GM23338 (cell line): Measurements from ENCODE around the gene TMIGD3. TPM values are rescaled to one million over a fixed set of nuclear protein-coding genes. Genes with fewer than 3 reads are reported as not detected.
A peak's percentile ranks its signal among the peaks of the same experiment; 100 is the strongest.

Source experiments
- ATAC-seq: fragments of 200-7000 bp; cut with Tn5 transposase; 3 replicates; pipeline ENCODE4 v1.9.1; 2020
- DNase-seq: peaks from one replicate; pipeline ENCODE4 v3.0.0-alpha.2; 2015; ENCODE audit warnings: low spot score
- H2AFZ ChIP-seq: fragments of 200-600 bp; sonication (generic); 2 replicates; pipeline ENCODE4 v1.8.0; 2016; ENCODE audit warnings: antibody characterized with exemption, mild to moderate bottlenecking, moderate library complexity
- H3F3A ChIP-seq: fragments of 200-600 bp; sonication (generic); replicated peaks from 2 replicates; pipeline ENCODE4 v1.8.0; 2017; ENCODE audit warnings: antibody characterized with exemption, mixed run types, low read depth
- H3K27ac ChIP-seq: fragments of 200-600 bp; sonication (generic); 2 replicates; pipeline ENCODE4 v1.6.1; 2016; ENCODE audit warnings: low read depth
- H3K27me3 ChIP-seq: fragments of 200-600 bp; sonication (generic); 2 replicates; pipeline ENCODE4 v1.8.0; 2016; ENCODE audit warnings: mild to moderate bottlenecking, mixed run types, moderate library complexity; ENCODE audit not compliant: insufficient read depth
- H3K36me3 ChIP-seq: fragments of 200-600 bp; sonication (generic); 2 replicates; pipeline ENCODE4 v1.8.0; 2016; ENCODE audit warnings: mild to moderate bottlenecking; ENCODE audit not compliant: insufficient read depth
- H3K4me1 ChIP-seq: fragments of 200-600 bp; sonication (generic); 2 replicates; pipeline ENCODE4 v1.8.0; 2016; ENCODE audit warnings: mild to moderate bottlenecking, moderate library complexity; ENCODE audit not compliant: insufficient read depth
- H3K4me2 ChIP-seq: fragments of 200-600 bp; sonication (generic); 2 replicates; pipeline ENCODE4 v1.7.1; 2017; ENCODE audit warnings: mixed run types
- H3K4me3 ChIP-seq: fragments of 200-600 bp; sonication (generic); 2 replicates; pipeline ENCODE4 v1.6.1; 2016; ENCODE audit warnings: mixed run types
- H3K79me2 ChIP-seq: fragments of 200-600 bp; sonication (generic); replicated peaks from 2 replicates; pipeline ENCODE4 v1.8.0; 2017; ENCODE audit warnings: mild to moderate bottlenecking; ENCODE audit not compliant: insufficient read depth
- H3K9me2 ChIP-seq: fragments of 200-600 bp; sonication (generic); 2 replicates; pipeline ENCODE4 v1.8.0; 2017; ENCODE audit not compliant: insufficient read depth
- H4K20me1 ChIP-seq: fragments of 200-600 bp; sonication (generic); replicated peaks from 2 replicates; pipeline ENCODE4 v1.8.0; 2017; ENCODE audit warnings: mild to moderate bottlenecking; ENCODE audit not compliant: insufficient read depth
- H3K27ac Mint-ChIP-seq: 2 replicates; pipeline ENCODE4 v1.8.0; 2020; ENCODE audit warnings: inconsistent platforms, mild to moderate bottlenecking, moderate library complexity, mixed read lengths
- H3K27me3 Mint-ChIP-seq: 3 replicates; pipeline ENCODE4 v1.8.0; 2022; ENCODE audit warnings: low read depth, mild to moderate bottlenecking, moderate library complexity, mixed read lengths, inconsistent platforms; ENCODE audit not compliant: insufficient read depth, poor library complexity
- H3K36me3 Mint-ChIP-seq: 3 replicates; pipeline ENCODE4 v1.8.0; 2021; ENCODE audit warnings: low read depth, mild to moderate bottlenecking, inconsistent platforms, moderate library complexity, mixed read lengths
- H3K4me1 Mint-ChIP-seq: 3 replicates; pipeline ENCODE4 v1.8.0; 2020; ENCODE audit warnings: mild to moderate bottlenecking, inconsistent platforms, mixed read lengths
- H3K4me3 Mint-ChIP-seq: 3 replicates; pipeline ENCODE4 v1.8.0; 2021; ENCODE audit warnings: moderate library complexity, mild to moderate bottlenecking, inconsistent platforms, mixed read lengths
- H3K9me3 Mint-ChIP-seq: 3 replicates; pipeline ENCODE4 v1.8.0; 2020; ENCODE audit warnings: moderate library complexity, mild to moderate bottlenecking, inconsistent platforms, mixed read lengths
- CREB1 ChIP-seq: fragments of 250-450 bp; sonication (Bioruptor Pico); IDR thresholded peaks from 2 replicates; pipeline ENCODE4 v1.5.0; 2020; ENCODE audit warnings: low read depth, mild to moderate bottlenecking, moderate library complexity
- ETS1 ChIP-seq: IDR thresholded peaks from 2 replicates; pipeline ENCODE4 v1.6.1; 2016; ENCODE audit warnings: antibody characterized with exemption
- EZH2 ChIP-seq: fragments of 200-600 bp; sonication (generic); IDR thresholded peaks from one replicate; pipeline ENCODE4 v1.8.0; 2017; ENCODE audit warnings: antibody characterized with exemption, mild to moderate bottlenecking, low read depth; ENCODE audit not compliant: unreplicated experiment
- EZH2phosphoT487 ChIP-seq: fragments of 200-600 bp; sonication (generic); IDR thresholded peaks from one replicate; pipeline ENCODE4 v1.8.1; 2018; ENCODE audit warnings: antibody characterized with exemption; ENCODE audit not compliant: unreplicated experiment
- JUNB ChIP-seq: IDR thresholded peaks from one replicate; pipeline ENCODE4 v1.6.1; 2016; ENCODE audit warnings: antibody characterized with exemption; ENCODE audit not compliant: unreplicated experiment
- NANOG ChIP-seq: IDR thresholded peaks from 2 replicates; pipeline ENCODE4 v1.6.1; 2016; ENCODE audit warnings: antibody characterized with exemption, borderline replicate concordance
- POLR2AphosphoS5 ChIP-seq: IDR thresholded peaks from 2 replicates; pipeline ENCODE4 v1.6.1; 2016; ENCODE audit warnings: antibody characterized with exemption, low read depth
- REST ChIP-seq: IDR thresholded peaks from one replicate; pipeline ENCODE4 v1.6.1; 2018; ENCODE audit warnings: antibody characterized with exemption; ENCODE audit not compliant: unreplicated experiment
- STAT1 ChIP-seq: IDR thresholded peaks from one replicate; pipeline ENCODE4 v1.6.1; 2016; ENCODE audit warnings: antibody characterized with exemption; ENCODE audit not compliant: unreplicated experiment
- ZNF114 ChIP-seq: fragments of 250-450 bp; sonication (Bioruptor Pico); IDR thresholded peaks from 2 replicates; pipeline ENCODE4 v1.5.0; 2020; ENCODE audit warnings: mild to moderate bottlenecking, moderate library complexity
- ZNF331 ChIP-seq: fragments of 250-450 bp; sonication (Bioruptor Pico); IDR thresholded peaks from 2 replicates; pipeline ENCODE4 v1.5.0; 2020; ENCODE audit warnings: low read depth, mild to moderate bottlenecking, moderate library complexity
- polyA plus RNA-seq: library from polyadenylated mRNA; unstranded; fragments of >200 nt; fragmentation: Nextera tagmentation; extraction: Ambion mirVana; gene quantifications from 2 replicates; pipeline ENCODE4 v1.2.1, GENCODE V29; 2016
- total RNA-seq: library from RNA; depleted of rRNA; stranded (reverse); fragments of >200 nt; shearing (Covaris generic); gene quantifications from 2 replicates; pipeline ENCODE4 v1.2.3, GENCODE V29; 2014
- TF ChIP-seq, protein P1 (sequence below): fragments of 250-450 bp; sonication (Bioruptor Pico); IDR thresholded peaks from 2 replicates; pipeline ENCODE4 v1.5.0; 2020; ENCODE audit warnings: mild to moderate bottlenecking, moderate library complexity
- TF ChIP-seq, protein P2 (sequence below), 2 experiments: fragments of 200-600 bp in 1 of 2; sonication (generic) in 1 of 2; conservative IDR thresholded peaks; 2 replicates each; pipeline versions ENCODE4 v1.5.1 to v1.6.1; 2016 to 2017; ENCODE audit warnings: antibody characterized with exemption in 2 of 2, low read depth in 2 of 2, mild to moderate bottlenecking in 2 of 2, moderate library complexity in 1 of 2

TMIGD3 gene
- total and polyA plus RNA-seq, 2 experiments from 2014 or later = not detected

DNA sequence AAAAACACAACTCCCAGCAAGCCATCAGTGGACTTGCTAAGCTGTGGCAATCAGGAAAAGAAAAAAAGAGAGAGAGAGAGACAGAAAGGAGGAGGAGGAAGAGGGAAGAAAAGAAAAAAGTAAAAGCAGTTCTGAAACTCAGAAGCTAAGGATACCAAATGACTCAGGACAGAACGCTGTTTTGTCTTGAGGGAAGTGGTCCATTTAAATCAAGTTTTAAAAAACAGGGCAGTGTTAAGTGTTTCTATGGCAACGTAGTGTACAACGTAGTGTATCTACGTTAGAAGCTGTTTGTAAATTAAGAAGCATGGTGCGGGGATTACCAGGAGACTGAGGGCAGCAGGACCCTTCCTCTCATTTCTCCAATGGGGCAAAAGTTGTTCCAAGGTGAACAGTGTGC, 5.8 kb downstream of the TMIGD3 start:
- Histone ChIP-seq H3K27me3 (no peaks in the 10 kb centered on the region), H3K4me2 (no peak overlapping the region), H3K27ac (no peak overlapping the region), H3K4me1 (no peaks in the 10 kb centered on the region), H4K20me1 (no peaks in the 10 kb centered on the region), H3F3A (no peaks in the 10 kb centered on the region), H3K4me3 (no peak overlapping the region), H3K9me2 (no peaks in the 10 kb centered on the region), H2AFZ (peak overlapping the region; percentile 73), H3K36me3 (no peaks in the 10 kb centered on the region), H3K79me2 (no peaks in the 10 kb centered on the region)
- Mint-ChIP-seq H3K4me1 (peaks cover 5% of the 10 kb centered on the region; the same call in 2 of the 3 replicates), H3K27me3 (no peaks in the 10 kb centered on the region), H3K27ac (no peak overlapping the region), H3K36me3 (no peaks in the 10 kb centered on the region), H3K4me3 (no peak overlapping the region), H3K9me3 (peaks cover 3% of the 10 kb centered on the region; the same call in 2 of the 3 replicates)
- ATAC-seq (no peak), DNase-seq (no peak)
- TF ChIP-seq EZH2phosphoT487 (no peak), ZNF331 (CRISPR knock-in tag) (no peak), POLR2AphosphoS5 (no peak), CREB1 (CRISPR knock-in tag) (no peak), ZNF114 (CRISPR knock-in tag) (no peak), STAT1 (no peak), REST (no peak), NANOG (no peak), JUNB (no peak), EZH2 (no peak), ETS1 (no peak)
- TF ChIP-seq, protein P1, sequence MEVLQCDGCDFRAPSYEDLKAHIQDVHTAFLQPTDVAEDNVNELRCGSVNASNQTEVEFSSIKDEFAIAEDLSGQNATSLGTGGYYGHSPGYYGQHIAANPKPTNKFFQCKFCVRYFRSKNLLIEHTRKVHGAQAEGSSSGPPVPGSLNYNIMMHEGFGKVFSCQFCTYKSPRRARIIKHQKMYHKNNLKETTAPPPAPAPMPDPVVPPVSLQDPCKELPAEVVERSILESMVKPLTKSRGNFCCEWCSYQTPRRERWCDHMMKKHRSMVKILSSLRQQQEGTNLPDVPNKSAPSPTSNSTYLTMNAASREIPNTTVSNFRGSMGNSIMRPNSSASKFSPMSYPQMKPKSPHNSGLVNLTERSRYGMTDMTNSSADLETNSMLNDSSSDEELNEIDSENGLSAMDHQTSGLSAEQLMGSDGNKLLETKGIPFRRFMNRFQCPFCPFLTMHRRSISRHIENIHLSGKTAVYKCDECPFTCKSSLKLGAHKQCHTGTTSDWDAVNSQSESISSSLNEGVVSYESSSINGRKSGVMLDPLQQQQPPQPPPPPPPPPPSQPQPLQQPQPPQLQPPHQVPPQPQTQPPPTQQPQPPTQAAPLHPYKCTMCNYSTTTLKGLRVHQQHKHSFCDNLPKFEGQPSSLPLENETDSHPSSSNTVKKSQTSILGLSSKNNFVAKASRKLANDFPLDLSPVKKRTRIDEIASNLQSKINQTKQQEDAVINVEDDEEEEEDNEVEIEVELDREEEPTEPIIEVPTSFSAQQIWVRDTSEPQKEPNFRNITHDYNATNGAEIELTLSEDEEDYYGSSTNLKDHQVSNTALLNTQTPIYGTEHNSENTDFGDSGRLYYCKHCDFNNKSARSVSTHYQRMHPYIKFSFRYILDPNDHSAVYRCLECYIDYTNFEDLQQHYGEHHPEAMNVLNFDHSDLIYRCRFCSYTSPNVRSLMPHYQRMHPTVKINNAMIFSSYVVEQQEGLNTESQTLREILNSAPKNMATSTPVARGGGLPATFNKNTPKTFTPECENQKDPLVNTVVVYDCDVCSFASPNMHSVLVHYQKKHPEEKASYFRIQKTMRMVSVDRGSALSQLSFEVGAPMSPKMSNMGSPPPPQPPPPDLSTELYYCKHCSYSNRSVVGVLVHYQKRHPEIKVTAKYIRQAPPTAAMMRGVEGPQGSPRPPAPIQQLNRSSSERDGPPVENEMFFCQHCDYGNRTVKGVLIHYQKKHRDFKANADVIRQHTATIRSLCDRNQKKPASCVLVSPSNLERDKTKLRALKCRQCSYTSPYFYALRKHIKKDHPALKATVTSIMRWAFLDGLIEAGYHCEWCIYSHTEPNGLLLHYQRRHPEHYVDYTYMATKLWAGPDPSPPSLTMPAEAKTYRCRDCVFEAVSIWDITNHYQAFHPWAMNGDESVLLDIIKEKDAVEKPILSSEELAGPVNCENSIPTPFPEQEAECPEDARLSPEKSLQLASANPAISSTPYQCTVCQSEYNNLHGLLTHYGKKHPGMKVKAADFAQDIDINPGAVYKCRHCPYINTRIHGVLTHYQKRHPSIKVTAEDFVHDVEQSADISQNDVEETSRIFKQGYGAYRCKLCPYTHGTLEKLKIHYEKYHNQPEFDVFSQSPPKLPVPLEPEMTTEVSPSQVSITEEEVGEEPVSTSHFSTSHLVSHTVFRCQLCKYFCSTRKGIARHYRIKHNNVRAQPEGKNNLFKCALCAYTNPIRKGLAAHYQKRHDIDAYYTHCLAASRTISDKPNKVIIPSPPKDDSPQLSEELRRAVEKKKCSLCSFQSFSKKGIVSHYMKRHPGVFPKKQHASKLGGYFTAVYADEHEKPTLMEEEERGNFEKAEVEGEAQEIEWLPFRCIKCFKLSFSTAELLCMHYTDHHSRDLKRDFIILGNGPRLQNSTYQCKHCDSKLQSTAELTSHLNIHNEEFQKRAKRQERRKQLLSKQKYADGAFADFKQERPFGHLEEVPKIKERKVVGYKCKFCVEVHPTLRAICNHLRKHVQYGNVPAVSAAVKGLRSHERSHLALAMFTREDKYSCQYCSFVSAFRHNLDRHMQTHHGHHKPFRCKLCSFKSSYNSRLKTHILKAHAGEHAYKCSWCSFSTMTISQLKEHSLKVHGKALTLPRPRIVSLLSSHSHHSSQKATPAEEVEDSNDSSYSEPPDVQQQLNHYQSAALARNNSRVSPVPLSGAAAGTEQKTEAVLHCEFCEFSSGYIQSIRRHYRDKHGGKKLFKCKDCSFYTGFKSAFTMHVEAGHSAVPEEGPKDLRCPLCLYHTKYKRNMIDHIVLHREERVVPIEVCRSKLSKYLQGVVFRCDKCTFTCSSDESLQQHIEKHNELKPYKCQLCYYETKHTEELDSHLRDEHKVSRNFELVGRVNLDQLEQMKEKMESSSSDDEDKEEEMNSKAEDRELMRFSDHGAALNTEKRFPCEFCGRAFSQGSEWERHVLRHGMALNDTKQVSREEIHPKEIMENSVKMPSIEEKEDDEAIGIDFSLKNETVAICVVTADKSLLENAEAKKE = no peak
- TF ChIP-seq, protein P2, sequence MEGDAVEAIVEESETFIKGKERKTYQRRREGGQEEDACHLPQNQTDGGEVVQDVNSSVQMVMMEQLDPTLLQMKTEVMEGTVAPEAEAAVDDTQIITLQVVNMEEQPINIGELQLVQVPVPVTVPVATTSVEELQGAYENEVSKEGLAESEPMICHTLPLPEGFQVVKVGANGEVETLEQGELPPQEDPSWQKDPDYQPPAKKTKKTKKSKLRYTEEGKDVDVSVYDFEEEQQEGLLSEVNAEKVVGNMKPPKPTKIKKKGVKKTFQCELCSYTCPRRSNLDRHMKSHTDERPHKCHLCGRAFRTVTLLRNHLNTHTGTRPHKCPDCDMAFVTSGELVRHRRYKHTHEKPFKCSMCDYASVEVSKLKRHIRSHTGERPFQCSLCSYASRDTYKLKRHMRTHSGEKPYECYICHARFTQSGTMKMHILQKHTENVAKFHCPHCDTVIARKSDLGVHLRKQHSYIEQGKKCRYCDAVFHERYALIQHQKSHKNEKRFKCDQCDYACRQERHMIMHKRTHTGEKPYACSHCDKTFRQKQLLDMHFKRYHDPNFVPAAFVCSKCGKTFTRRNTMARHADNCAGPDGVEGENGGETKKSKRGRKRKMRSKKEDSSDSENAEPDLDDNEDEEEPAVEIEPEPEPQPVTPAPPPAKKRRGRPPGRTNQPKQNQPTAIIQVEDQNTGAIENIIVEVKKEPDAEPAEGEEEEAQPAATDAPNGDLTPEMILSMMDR (conservative IDR thresholded peaks at IDR 0.05; ENCODE audit: low read depth in 2 of 2) = no peak
